IPS-18a (cell line): ENCODE measurements around the gene SCAPER.
"Not testable (repeated sequence)": the region's sequence is repeated elsewhere in the genome, so short reads cannot be mapped to it uniquely, and the experiment has no call there.

Experiments used
- H3K27ac ChIP-seq: one replicate; pipeline ENCODE4 v1.5.1; 2013; ENCODE audit warnings: low read length
- H3K27me3 ChIP-seq: one replicate; pipeline ENCODE4 v1.6.1; 2013; ENCODE audit warnings: mild to moderate bottlenecking, low read length; ENCODE audit not compliant: control insufficient read depth, insufficient read depth
- H3K36me3 ChIP-seq: one replicate; pipeline ENCODE4 v1.6.1; 2013; ENCODE audit warnings: low read depth, low read length; ENCODE audit not compliant: control insufficient read depth
- H3K4me1 ChIP-seq: one replicate; pipeline ENCODE4 v1.6.1; 2013; ENCODE audit warnings: low read depth, low read length; ENCODE audit not compliant: control insufficient read depth
- H3K4me3 ChIP-seq: one replicate; pipeline ENCODE4 v1.5.1; 2013; ENCODE audit warnings: low read length
- H3K9ac ChIP-seq: one replicate; pipeline ENCODE4 v1.6.1; 2013; ENCODE audit warnings: mild to moderate bottlenecking, low read length, moderate library complexity
- H3K9me3 ChIP-seq: one replicate; pipeline ENCODE4 v1.6.1; 2013; ENCODE audit warnings: low read depth, low read length; ENCODE audit not compliant: control insufficient read depth

Gene SCAPER

DNA sequence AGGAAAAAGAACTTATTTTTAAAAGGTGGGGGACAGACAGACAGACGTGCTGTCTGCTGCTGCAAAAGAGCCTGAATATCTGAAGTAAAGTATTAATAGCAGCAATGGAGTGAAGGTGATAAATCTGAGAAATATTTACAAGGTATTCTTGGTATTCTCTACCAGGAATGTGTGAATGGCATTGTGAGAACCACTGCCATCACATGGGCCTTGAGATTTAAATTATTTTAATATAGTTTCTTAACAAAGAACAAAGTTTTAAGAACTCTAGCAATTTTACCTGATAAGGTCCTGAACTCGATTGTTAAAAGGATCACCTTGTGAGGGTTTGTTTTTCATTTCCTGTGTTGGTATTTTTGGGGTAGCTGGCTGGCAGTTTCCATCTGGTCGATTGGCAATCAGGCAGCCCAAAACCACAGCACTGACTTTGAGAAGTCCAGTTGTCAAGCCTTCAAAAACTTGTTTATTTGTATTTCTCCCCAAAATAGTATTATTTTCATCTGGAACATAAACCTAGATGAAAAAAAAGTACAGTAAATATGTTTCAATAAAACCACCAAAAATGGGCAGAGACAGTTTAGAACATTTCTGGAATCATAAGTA lies 471.2 kb downstream of the SCAPER start:
- H3K27ac ChIP-seq: no peak overlapping the region
- no peak overlapping the region for H3K4me3 ChIP-seq
- H3K4me1 ChIP-seq: peaks cover 6% of the 10 kb centered on the region
- H3K9me3 ChIP-seq: no peaks in the 10 kb centered on the region
- no peak overlapping the region for H3K9ac ChIP-seq
- H3K36me3 ChIP-seq: no peaks in the 10 kb centered on the region
- H3K27me3 ChIP-seq: no peaks in the 10 kb centered on the region

GRCh38 chr15:76433036-76433435 lies 472.1 kb downstream of the SCAPER start:
- H3K27me3 ChIP-seq, H3K4me3 ChIP-seq, H3K9ac ChIP-seq, H3K4me1 ChIP-seq, H3K36me3 ChIP-seq, H3K9me3 ChIP-seq, H3K27ac ChIP-seq: not testable (repeated sequence)

DNA sequence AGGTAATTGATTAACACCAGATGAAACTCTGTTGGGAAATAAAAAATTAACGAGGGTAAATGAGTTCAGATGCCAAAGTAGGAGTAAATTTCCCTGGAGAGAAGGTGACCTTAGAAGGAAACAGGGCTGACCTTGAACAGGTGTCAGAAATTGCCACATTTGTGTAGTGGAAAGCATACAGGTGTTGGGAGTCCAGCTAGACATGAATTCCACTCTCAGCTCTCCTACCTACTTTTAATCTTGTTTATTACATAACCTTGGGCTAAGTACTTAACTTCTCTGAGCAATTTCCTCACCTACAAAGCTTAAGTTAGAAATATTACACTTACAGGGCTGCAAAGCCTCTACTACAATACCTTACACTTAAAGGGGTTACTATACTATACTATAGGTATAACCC lies 472.5 kb downstream of the SCAPER start:
- H3K27ac ChIP-seq: no peak overlapping the region
- H3K4me3 ChIP-seq: no peak overlapping the region
- no peak overlapping the region for H3K9ac ChIP-seq
- H3K4me1 ChIP-seq: peaks cover 6% of the 10 kb centered on the region
- no peaks in the 10 kb centered on the region for H3K9me3 ChIP-seq
- H3K27me3 ChIP-seq: no peaks in the 10 kb centered on the region
- H3K36me3 ChIP-seq: no peaks in the 10 kb centered on the region

DNA sequence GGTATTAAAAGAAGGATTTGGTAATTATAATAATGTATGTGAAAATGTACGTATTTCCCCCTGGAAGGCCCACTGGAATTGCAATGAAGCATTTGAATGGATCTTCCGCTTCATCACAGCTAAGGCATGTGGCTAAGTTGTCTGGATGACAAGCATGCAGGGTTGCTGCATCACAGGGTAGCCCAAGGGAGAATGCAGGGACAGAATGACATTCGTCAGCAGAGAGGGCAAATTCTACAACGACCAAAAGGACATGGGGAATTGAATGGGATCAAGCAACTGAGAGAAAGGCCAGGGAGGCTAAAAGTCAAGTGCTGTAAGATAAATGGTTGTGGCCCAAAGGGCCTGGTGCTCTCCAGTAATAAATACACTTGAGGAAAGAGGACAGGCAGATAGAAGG lies 473.2 kb downstream of the SCAPER start:
- no peak overlapping the region for H3K27ac ChIP-seq
- no peaks in the 10 kb centered on the region for H3K36me3 ChIP-seq
- no peaks in the 10 kb centered on the region for H3K9me3 ChIP-seq
- H3K4me1 ChIP-seq: peaks cover 6% of the 10 kb centered on the region
- H3K4me3 ChIP-seq: no peak overlapping the region
- no peak overlapping the region for H3K9ac ChIP-seq
- H3K27me3 ChIP-seq: no peaks in the 10 kb centered on the region

DNA sequence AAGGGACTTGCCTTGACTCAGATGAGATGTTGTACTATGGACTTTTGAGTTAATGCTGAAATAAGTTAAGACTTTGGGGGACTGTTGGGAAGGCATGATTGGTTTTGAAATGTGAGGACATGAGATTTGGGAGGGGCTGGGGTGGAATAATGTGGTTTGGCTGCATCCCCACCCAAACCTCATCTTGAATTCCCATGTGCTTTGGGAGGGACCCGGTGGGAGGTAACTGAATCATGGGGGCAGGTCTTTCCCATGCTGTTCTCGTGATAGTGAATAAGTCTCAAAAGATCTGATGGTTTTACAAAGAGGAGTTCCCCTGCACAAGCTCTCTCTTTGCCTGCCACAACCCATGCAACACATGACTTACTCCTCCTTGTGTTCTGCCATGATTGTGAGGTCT lies 474.4 kb downstream of the SCAPER start:
- H3K36me3 ChIP-seq, H3K4me1 ChIP-seq, H3K9me3 ChIP-seq, H3K27ac ChIP-seq, H3K27me3 ChIP-seq, H3K4me3 ChIP-seq, H3K9ac ChIP-seq: not testable (repeated sequence)

DNA sequence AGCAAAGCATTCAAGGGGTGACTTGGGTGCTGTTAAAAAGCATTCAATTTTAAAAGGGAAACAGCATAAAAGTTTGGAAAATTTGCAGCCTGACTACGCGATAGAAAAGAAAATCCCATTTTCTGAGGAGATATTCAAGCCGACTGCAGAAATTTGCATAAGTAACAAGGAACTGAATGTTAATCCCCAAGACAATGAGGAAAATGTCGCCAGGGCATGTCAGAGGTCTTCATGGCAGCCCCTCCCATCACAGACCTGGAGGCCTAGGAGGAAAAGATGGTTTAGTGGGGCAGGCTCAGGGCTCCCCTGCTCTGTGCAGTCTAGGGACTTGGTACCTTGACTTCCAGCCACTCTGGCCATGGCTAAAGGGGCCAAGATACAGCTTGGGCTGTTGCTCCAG lies 475.5 kb downstream of the SCAPER start:
- Histone ChIP-seq H3K36me3 (no peaks in the 10 kb centered on the region), H3K4me3 (no peak overlapping the region), H3K27ac (no peak overlapping the region), H3K9ac (no peak overlapping the region), H3K4me1 (peaks cover 6% of the 10 kb centered on the region), H3K27me3 (no peaks in the 10 kb centered on the region), H3K9me3 (no peaks in the 10 kb centered on the region)

GRCh38 chr15:76426941-76427340 lies 478.2 kb downstream of the SCAPER start:
- H3K4me1 ChIP-seq: peaks cover 3% of the 10 kb centered on the region
- H3K4me3 ChIP-seq: no peak overlapping the region
- H3K27ac ChIP-seq: no peak overlapping the region
- no peaks in the 10 kb centered on the region for H3K27me3 ChIP-seq
- no peak overlapping the region for H3K9ac ChIP-seq
- no peaks in the 10 kb centered on the region for H3K9me3 ChIP-seq
- H3K36me3 ChIP-seq: no peaks in the 10 kb centered on the region

- no peaks in the 10 kb centered on the region for H3K4me1 ChIP-seq
- no peak overlapping the region for H3K9ac ChIP-seq
- no peaks in the 10 kb centered on the region for H3K9me3 ChIP-seq
- H3K36me3 ChIP-seq: no peaks in the 10 kb centered on the region
- no peaks in the 10 kb centered on the region for H3K27me3 ChIP-seq
- H3K4me3 ChIP-seq: no peak overlapping the region
- H3K27ac ChIP-seq: no peak overlapping the region
Observed at GRCh38 chr15:76418352-76419140, 486.6 kb downstream of the SCAPER start.

GRCh38 chr15:76401285-76401684 lies 503.9 kb downstream of the SCAPER start:
- peaks cover 7% of the 10 kb centered on the region for H3K4me1 ChIP-seq
- H3K4me3 ChIP-seq: no peak overlapping the region
- no peaks in the 10 kb centered on the region for H3K27me3 ChIP-seq
- no peaks in the 10 kb centered on the region for H3K36me3 ChIP-seq
- no peak overlapping the region for H3K9ac ChIP-seq
- H3K9me3 ChIP-seq: no peaks in the 10 kb centered on the region
- H3K27ac ChIP-seq: no peak overlapping the region

- H3K4me1 ChIP-seq: peaks cover 7% of the 10 kb centered on the region
- no peak overlapping the region for H3K27ac ChIP-seq
- H3K9me3 ChIP-seq: no peaks in the 10 kb centered on the region
- no peak overlapping the region for H3K4me3 ChIP-seq
- no peak overlapping the region for H3K9ac ChIP-seq
- no peaks in the 10 kb centered on the region for H3K36me3 ChIP-seq
- no peaks in the 10 kb centered on the region for H3K27me3 ChIP-seq
Observed at GRCh38 chr15:76398317-76399104, 506.6 kb downstream of the SCAPER start.

DNA sequence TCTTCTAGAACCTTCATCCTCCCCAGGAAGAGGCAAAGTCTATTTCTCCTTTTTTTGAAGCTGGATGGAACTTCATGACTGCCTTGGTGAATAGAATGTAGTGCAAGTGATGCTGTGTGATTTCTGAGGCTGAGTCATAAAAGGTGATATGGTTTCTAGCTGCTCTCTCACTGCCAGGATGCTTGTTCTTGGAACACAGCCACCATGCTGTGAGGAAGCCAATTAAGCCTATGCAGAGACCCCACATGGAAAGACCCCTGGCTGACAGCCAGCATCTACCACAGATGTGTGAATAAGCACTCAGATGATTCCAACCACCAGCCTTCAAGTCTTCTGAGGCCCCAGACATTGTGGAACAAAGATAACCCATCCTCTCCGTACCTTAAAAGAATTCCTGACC lies 511.5 kb downstream of the SCAPER start:
- Histone ChIP-seq H3K27ac (no peak overlapping the region), H3K4me3 (no peak overlapping the region), H3K27me3 (no peaks in the 10 kb centered on the region), H3K9me3 (no peaks in the 10 kb centered on the region), H3K4me1 (no peaks in the 10 kb centered on the region), H3K36me3 (no peaks in the 10 kb centered on the region), H3K9ac (no peak overlapping the region)
